Myocyte (in vitro differentiated cells): Measurements from ENCODE around the gene VCL. TPM values are rescaled to one million over a fixed set of nuclear protein-coding genes. Genes with fewer than 3 reads are reported as not detected.
A peak's percentile ranks its signal among the peaks of the same experiment; 100 is the strongest.
"Not testable (repeated sequence)": the region's sequence is repeated elsewhere in the genome, so short reads cannot be mapped to it uniquely, and the experiment has no call there.

Experiments used
- DNase-seq: peaks from one replicate; pipeline ENCODE4 v3.0.0-alpha.2; 2012; ENCODE audit warnings: low read depth
- total RNA-seq: library from RNA; depleted of rRNA; stranded (reverse); fragments of >200 nt; gene quantifications from 2 replicates; pipeline ENCODE4 v1.2.3, GENCODE V29; 2014

VCL gene
- total RNA-seq, 1 donor from 2014 or later: 240 TPM

- no peak for DNase-seq
Measured at GRCh38 chr10:74035303-74035702, 37.4 kb downstream of the VCL start.

DNA sequence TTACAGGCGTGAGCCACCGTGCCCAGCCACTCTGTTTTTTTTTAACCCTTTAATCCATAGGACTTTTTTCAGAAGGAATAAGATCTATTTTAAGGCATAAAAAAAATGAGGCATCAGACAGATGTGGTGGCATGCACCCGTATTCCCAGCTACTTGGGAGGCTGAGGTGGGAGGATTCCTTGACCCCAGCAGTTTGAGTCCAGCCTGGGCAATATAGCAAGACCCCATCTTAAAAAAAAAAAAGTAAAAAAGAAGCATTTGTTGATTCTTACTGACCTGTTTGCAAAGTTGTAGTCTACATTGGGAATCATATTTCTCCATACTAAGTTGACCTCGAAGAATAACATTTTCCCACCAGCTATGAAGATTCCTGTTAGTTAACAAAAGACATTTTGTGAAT lies 38.6 kb downstream of the VCL start:
- DNase-seq: no peak

DNA sequence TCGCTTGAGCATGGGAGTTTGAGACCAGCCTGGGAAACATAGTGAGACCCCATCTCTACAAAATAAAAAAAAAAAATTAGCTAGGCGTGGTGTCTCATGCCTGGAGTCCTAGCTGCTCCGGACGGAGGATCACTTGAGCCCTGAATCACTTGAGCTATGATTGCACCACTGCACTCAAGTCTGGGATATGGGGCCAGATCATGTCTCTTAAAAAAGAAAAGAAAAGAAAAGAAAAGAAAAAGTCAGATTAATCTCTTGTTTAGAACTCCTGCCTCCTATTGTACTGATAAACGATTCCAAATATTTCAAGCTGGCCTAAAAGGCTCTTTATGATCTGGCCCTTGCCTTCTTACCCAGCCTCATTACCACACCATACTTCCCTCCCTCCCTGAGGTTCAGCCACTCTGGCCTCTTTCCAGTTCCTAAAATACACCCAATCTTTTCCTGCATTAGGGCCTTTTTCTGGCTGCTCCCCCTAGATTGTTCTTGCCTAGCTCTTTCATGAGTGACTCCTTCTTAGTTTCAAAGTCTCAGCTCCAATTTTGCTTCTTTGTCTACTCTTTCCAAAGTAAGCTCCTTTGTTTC lies 41.7 kb downstream of the VCL start:
- peak; percentile 76 for DNase-seq

- no peak for DNase-seq
Measured at GRCh38 chr10:74040200-74041126, 42.5 kb downstream of the VCL start.

- no peak for DNase-seq
Measured at GRCh38 chr10:74044419-74044818, 46.5 kb downstream of the VCL start.

GRCh38 chr10:74047304-74047703 lies 49.4 kb downstream of the VCL start:
- no peak for DNase-seq

- peak; percentile 66 for DNase-seq
Measured at GRCh38 chr10:74047871-74048270, 50.0 kb downstream of the VCL start.

DNA sequence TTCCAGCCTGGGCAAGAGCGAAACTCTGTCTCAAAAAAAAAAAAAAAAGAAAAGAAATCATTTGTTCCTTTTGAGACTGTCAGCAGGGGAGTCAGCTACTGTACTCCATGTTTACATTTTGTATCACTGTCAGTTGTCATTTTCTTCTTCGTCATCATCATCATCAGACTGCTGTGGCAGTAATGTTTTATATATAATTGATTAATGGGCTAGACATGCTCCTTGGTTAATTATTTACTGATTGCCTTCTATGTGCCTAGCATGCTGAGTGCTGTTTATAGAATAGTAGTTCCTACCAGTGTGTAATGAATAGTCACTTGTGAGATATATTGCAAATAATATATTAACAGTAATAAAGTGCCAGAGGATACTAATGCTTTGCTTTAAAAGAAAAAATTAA lies 50.5 kb downstream of the VCL start:
- no peak for DNase-seq

GRCh38 chr10:74049955-74050354 lies 52.0 kb downstream of the VCL start:
- peak; percentile 43 for DNase-seq

DNA sequence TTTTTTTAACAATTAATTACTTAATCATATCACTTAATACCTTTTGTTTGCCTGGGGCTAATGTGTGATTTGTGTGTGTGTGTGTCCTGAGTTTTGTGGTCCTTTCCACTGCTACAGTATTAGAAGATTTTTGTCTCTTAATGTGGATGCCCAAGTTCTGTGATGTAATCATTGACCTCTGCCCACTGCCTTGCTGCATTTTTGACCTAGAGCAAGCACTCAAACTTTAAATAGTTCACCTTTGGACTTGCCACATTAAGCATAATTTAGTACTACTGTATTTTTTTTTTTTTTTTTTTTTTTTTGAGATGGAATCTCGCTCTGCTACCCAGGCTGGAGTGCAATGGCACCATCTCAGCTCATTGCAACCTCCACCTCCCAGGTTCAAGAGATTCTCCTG lies 52.7 kb downstream of the VCL start:
- DNase-seq: no peak

DNA sequence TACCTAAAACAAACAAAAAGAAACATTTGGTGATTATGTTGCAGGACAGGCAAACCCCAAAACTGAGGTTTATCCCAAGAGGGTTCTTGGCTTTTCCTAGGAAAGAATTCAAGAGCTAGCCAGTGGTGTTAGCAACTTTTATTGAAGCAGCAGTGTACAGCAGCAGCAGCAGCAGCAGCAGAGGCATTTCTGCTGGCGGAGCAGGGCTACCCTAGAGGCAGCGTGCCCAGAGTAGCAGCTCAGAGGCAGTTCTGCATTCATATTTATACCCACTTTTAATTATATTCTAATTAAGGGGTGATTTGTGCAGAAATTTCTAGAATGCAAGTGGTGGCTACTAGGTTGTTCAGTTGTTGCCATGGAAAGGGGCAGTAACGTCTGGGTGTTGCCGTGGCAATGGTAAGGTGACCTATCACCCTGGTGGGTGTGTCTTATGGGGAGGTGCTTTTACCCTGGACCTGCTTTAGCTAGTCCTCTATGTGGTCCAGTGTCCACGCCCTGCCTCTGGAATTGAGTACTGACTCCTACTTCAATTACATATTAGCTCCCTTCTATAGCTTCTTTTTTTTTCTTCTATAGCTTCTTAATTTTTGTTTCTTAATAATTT lies 53.9 kb downstream of the VCL start:
- no peak for DNase-seq

- DNase-seq: no peak
Measured at GRCh38 chr10:74052994-74053393, 55.1 kb downstream of the VCL start.

- no peak for DNase-seq
Measured at GRCh38 chr10:74055383-74056049, 57.6 kb downstream of the VCL start.

DNA sequence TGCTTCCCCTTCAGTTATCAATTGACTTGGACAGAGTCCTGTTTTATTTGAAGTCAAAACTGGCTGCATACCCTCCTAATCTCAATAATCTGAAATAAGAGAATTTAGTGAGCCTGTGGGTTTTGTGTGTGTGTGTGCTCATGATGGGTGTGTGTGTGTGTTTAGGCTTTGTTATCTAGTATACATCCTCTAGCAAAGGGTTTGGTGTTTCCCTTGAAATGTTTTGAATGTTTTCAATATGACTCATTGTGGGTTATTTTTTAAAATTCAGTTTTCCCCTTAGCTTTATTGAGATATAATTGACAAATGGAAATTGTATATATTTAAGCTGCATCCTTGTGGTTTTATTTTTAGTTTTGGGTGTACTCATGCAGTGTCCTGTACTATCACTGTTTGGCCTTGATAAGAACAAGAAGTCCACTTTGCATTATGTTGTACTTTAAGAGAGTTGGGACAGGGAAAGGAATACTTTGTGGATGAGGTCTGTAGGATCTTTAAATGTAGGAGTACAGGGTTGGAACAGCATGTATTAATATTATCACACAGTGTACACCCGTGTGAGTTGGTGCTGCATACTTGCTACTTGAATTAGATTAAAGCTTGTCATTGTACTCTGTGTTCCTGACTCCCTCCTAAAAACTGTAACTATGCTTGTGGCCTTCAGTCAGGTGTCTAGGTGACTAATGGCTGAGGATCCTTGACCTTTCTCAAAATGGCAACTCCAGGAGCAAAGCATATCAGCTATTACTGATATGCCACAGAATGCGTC lies 58.3 kb downstream of the VCL start:
- DNase-seq: no peak

GRCh38 chr10:74058071-74058470 lies 60.2 kb downstream of the VCL start:
- DNase-seq: peak; percentile 84

- no peak for DNase-seq
Measured at GRCh38 chr10:74058658-74059057, 60.7 kb downstream of the VCL start.

- DNase-seq: no peak
Measured at GRCh38 chr10:74061104-74061503, 63.2 kb downstream of the VCL start.

DNA sequence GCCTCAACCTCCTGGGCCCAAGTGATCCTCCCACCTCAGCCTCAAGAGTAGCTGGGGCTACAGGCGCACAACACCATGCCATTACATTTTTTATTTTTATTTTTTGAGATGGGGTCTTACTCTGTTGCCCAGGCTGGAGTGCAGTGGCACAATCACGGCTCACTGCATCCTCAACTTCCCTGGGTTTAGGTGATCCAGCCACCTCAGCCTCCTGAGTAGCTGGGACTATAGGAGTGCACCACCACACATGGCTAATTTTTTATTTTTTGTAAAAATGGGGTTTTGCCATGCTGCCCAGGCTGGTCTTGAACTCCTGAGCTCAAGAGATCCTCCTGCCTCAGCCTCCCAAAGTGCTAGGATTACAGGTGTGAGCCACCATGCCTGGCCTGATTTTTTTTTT lies 64.1 kb downstream of the VCL start:
- DNase-seq: not testable (repeated sequence)

GRCh38 chr10:74063256-74063655 lies 65.3 kb downstream of the VCL start:
- no peak for DNase-seq

GRCh38 chr10:74067373-74068352 lies 69.7 kb downstream of the VCL start:
- no peak for DNase-seq
